Breast epithelium (tissue), 3 donors: ENCODE data around the gene IL22.

Experiments used
- POLR2AphosphoS5 ChIP-seq, 3 donors: sonication (generic); formaldehyde crosslinking; IDR thresholded peaks; one replicate each; pipeline ENCODE4 v1.6.1; 2017; ENCODE audit warnings: antibody characterized with exemption in 3 of 3
- TF ChIP-seq, protein P1 (sequence below), 3 donors: fragments of 450-650 bp; IDR thresholded peaks; one replicate each; pipeline ENCODE4 v1.5.1; 2016 to 2017; ENCODE audit warnings: antibody characterized with exemption in 3 of 3, mild to moderate bottlenecking in 3 of 3, moderate library complexity in 3 of 3

DNA sequence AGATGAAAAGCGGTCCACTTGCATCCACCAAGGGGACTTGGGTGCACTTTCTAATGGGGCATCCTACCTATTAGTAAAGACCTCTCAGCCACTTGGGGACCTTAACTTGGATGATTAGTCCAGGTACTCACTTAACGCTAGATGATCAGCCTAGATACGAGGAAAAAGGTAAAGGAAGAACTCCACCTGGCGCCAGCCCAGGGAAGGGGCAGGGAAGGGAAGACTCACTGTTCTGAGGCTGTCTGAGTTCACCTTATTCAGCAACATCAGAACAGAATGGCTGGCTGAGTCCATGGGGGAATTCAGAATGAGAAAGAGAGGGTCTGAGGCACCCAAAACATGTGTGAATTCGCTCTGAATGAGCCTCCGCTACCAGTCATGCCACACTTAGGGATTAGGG, 7.1 kb downstream of the IL22 start:
- no peak for TF ChIP-seq POLR2AphosphoS5 (IDR thresholded peaks at IDR 0.05)
- TF ChIP-seq, protein P1, sequence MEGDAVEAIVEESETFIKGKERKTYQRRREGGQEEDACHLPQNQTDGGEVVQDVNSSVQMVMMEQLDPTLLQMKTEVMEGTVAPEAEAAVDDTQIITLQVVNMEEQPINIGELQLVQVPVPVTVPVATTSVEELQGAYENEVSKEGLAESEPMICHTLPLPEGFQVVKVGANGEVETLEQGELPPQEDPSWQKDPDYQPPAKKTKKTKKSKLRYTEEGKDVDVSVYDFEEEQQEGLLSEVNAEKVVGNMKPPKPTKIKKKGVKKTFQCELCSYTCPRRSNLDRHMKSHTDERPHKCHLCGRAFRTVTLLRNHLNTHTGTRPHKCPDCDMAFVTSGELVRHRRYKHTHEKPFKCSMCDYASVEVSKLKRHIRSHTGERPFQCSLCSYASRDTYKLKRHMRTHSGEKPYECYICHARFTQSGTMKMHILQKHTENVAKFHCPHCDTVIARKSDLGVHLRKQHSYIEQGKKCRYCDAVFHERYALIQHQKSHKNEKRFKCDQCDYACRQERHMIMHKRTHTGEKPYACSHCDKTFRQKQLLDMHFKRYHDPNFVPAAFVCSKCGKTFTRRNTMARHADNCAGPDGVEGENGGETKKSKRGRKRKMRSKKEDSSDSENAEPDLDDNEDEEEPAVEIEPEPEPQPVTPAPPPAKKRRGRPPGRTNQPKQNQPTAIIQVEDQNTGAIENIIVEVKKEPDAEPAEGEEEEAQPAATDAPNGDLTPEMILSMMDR (IDR thresholded peaks at IDR 0.05), result no peak
